GM10266 (cell line): ENCODE measurements around the gene LRRC8D.

Experiments
- DNase-seq: peaks from one replicate; pipeline ENCODE4 v3.0.0; 2012; ENCODE audit errors: extremely low spot score
- CTCF ChIP-seq: IDR thresholded peaks from 2 replicates; pipeline ENCODE4 v1.5.1; 2012; ENCODE audit warnings: mild to moderate bottlenecking, low read depth; ENCODE audit not compliant: control insufficient read depth, insufficient read depth; ENCODE audit errors: missing control alignments

LRRC8D gene

GRCh38 chr1:89942825-89943658, 122.2 kb downstream of the LRRC8D start:
- DNase-seq = no peak
- no peak for TF ChIP-seq CTCF

DNA sequence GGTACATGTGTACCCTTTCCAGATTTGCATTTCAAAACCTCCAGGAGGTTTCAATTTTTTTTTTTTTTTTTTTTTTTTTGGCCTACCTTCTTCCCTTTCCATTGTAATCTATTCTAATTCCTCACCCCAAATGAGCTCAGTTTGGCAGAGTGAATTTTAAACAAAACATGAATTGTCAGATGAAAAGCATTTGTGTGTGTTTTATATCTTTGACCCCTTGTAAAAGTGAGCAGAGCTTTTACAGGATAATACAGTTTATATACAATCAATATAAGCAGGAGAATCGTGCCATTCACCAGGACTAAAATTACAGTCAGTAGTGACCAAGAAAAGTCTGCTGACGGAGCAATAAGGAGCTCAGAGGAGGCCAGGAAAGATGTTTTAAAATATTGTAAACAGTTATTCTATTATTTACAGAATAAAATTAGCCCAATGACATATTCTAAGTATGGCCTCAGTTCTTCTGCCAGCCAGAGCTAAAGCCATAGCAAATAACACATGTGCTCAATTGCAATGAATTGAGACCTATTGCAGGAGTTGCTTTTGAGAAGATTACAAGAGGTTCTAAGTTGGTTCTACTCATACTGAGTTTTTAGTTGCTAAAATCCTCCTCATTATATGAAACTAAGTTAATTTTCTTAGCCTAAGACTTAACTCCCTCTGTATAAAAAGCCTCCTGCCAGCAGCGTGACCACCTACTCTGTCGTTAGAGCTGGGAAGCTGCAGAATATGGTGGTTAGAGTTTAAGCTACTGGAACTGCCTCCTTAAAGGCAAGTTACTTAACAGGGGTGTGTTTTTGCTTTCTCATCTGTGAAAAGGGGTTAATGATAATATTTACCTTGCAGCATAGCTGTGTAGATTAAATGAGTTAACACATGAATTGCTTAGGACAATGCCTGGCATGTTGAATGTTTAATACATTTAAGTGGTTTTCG, 123.3 kb downstream of the LRRC8D start:
- DNase-seq = no peak
- no peak for TF ChIP-seq CTCF

- no peak for DNase-seq
- TF ChIP-seq CTCF = no peak
These were observed 125.1 kb downstream of the LRRC8D start for GRCh38 chr1:89945852-89946476.

GRCh38 chr1:89946532-89946931, 125.7 kb downstream of the LRRC8D start:
- no peak for DNase-seq
- no peak for TF ChIP-seq CTCF

DNA sequence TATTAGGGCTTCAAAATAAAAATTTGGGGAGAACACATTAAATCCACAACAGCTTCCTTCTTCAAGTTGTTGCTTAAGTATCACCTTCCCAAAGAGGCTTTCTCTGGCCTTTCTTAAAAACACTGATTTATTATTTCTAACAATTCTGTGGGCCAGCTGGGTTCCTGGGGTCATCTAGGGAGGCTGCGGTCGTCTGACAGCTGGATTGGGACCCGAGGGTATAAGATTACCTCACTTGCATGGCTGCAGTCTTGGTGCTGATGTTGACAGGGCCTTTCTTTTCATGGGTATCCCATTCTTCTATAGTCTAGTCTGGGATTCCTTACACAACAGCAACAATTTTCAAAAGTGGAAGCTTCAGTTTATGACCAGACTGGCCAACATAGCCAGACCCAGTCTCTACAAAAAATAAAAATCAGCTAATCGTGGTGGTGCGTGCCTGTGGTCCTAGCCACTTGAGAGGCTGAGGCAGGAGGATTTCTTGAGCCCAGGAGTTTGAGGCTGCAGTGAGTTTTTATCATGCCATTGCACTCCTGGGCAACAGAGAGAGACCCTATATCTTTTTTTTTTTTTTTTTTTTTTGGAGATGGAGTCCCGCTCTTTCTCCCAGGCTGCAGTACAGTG, 128.0 kb downstream of the LRRC8D start:
- no peak for TF ChIP-seq CTCF
- DNase-seq = no peak

DNA sequence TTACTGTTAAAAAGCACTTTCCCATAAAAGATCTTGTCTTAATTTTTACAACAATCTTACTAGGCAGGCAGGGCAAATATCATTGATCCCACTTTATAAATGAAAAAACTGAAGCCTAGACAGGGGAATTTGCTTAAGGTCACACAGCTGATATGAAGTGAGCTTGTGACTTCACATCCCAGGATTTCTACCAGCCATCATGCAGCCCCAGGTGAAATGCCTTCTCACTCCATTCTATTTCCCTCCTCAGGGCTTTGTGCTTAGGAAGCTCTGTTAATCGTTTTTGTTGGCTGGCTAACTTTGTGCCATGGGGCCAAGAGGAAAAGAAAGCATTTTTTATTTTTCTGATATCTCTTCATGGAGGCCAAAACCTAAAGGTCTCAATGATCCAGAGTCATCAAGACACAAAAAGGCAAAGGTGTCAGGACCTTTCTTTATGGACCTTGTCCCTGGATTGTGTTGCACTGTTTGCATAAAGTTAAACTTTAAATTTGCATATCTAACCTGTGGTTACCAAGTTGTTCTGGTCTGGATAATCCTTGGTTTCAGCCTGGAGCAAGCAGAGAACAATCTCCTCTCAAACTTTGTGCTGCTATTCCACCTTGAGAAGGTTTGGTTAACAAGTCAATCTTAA, 129.3 kb downstream of the LRRC8D start:
- DNase-seq = no peak
- no peak for TF ChIP-seq CTCF
